Panc1 (cell line): ENCODE data around the gene NKD1. TPM values are rescaled to one million over a fixed set of nuclear protein-coding genes. Genes with fewer than 3 reads are reported as not detected.

Experiments
- ATAC-seq: fragments of 200-7000 bp; cut with Tn5 transposase; 2 replicates; pipeline ENCODE4 v1.9.1; 2020; ENCODE audit warnings: mild to moderate bottlenecking, moderate library complexity
- BruUV-seq: library from RNA; stranded (reverse); fragments of 400-500 nt; replicated peaks from 2 replicates; lab custom pipeline; 2021; lab: Mats Ljungman, UMichigan
- CTCF ChIA-PET: fragments of 300-600 bp; sonication (Branson Sonifier 250); formaldehyde crosslinking; loops from one replicate; lab custom pipeline; 2022; ENCODE audit warnings: antibody characterized with exemption; lab: Charles Lee
- POLR2A ChIA-PET: fragments of 300-600 bp; sonication (Branson Sonifier 250); formaldehyde crosslinking; loops from one replicate; lab custom pipeline; 2022; ENCODE audit warnings: antibody characterized with exemption; lab: Charles Lee
- DNase-seq: peaks from one replicate; pipeline ENCODE4 v3.0.0-alpha.2; 2010; ENCODE audit warnings: low read depth, low spot score
- H3K27ac ChIP-seq: 2 replicates; pipeline ENCODE4 v1.5.1; 2011; ENCODE audit warnings: mild to moderate bottlenecking, low read length, inconsistent platforms
- H3K27me3 ChIP-seq: fragments of 200-500 bp; sonication (Bioruptor generic); 2 replicates; pipeline ENCODE4 v1.6.0; 2014; ENCODE audit warnings: low read length, inconsistent platforms; ENCODE audit not compliant: control insufficient read depth, insufficient read depth
- H3K36me3 ChIP-seq: fragments of 200-500 bp; sonication (Bioruptor generic); 2 replicates; pipeline ENCODE4 v1.5.1; 2014; ENCODE audit warnings: inconsistent platforms, mild to moderate bottlenecking, low read length, moderate library complexity; ENCODE audit not compliant: control insufficient read depth, insufficient read depth
- H3K4me1 ChIP-seq: 2 replicates; pipeline ENCODE4 v1.5.1; 2011; ENCODE audit warnings: inconsistent platforms, mild to moderate bottlenecking, low read length, moderate library complexity; ENCODE audit not compliant: control insufficient read depth, insufficient read depth
- H3K4me3 ChIP-seq, 2 experiments: 2 replicates each; pipeline ENCODE4 v1.5.1; 2011 to 2012; ENCODE audit warnings: low read depth in 2 of 2, low read length in 2 of 2, mild to moderate bottlenecking in 2 of 2, inconsistent platforms in 1 of 2, moderate library complexity in 1 of 2
- H3K9me3 ChIP-seq: fragments of 200-500 bp; sonication (Bioruptor generic); 2 replicates; pipeline ENCODE4 v1.5.1; 2014; ENCODE audit warnings: low read depth, mild to moderate bottlenecking, inconsistent platforms, low read length, moderate library complexity; ENCODE audit not compliant: control insufficient read depth, insufficient read depth
- POLR2AphosphoS5 ChIP-seq: IDR thresholded peaks from 2 replicates; pipeline ENCODE4 v1.6.1; 2012; ENCODE audit warnings: mild to moderate bottlenecking, low read depth, low read length, moderate library complexity
- SIN3A ChIP-seq: IDR thresholded peaks from 2 replicates; pipeline ENCODE4 v1.6.1; 2012; ENCODE audit warnings: low read depth, mild to moderate bottlenecking, low read length, moderate library complexity, borderline replicate concordance; ENCODE audit not compliant: insufficient read depth
- TCF7L2 ChIP-seq: IDR thresholded peaks from 2 replicates; pipeline ENCODE4 v1.6.1; 2011; ENCODE audit warnings: mild to moderate bottlenecking, low read depth, low read length, inconsistent platforms
- in situ Hi-C: cut with HindIII; loops from 2 replicates; pipeline ENCODE4 v1.10.0; 2016; ENCODE audit warnings: low sequenced_read_pairs, low pct_unique_long_range_greater_than_20kb
- intact Hi-C: fragments of 100-400 bp; cut with micrococcal nuclease; formaldehyde crosslinking; loops from one replicate; pipeline ENCODE4 v1.10.0; 2022; ENCODE audit not compliant: unreplicated experiment
- total RNA-seq: library from RNA; stranded (reverse); gene quantifications from one replicate; pipeline ENCODE4 v1.2.1, GENCODE V29; 2021; ENCODE audit not compliant: unreplicated experiment
- TF ChIP-seq, protein P1 (sequence below), 2 experiments: IDR thresholded peaks; 2 replicates each; pipeline ENCODE4 v1.6.1; 2011 to 2012; ENCODE audit warnings: low read depth in 2 of 2, control low read depth in 1 of 2, low read length in 1 of 2, mild to moderate bottlenecking in 1 of 2, moderate library complexity in 1 of 2; ENCODE audit not compliant: insufficient read depth in 1 of 2
- TF ChIP-seq, protein P2 (sequence below): fragments of 450-650 bp; IDR thresholded peaks from 2 replicates; pipeline ENCODE4 v1.5.1; 2017; ENCODE audit warnings: mild to moderate bottlenecking

Gene NKD1
- total RNA-seq, 1 experiment from 2014 or later = 0.18 TPM

DNA sequence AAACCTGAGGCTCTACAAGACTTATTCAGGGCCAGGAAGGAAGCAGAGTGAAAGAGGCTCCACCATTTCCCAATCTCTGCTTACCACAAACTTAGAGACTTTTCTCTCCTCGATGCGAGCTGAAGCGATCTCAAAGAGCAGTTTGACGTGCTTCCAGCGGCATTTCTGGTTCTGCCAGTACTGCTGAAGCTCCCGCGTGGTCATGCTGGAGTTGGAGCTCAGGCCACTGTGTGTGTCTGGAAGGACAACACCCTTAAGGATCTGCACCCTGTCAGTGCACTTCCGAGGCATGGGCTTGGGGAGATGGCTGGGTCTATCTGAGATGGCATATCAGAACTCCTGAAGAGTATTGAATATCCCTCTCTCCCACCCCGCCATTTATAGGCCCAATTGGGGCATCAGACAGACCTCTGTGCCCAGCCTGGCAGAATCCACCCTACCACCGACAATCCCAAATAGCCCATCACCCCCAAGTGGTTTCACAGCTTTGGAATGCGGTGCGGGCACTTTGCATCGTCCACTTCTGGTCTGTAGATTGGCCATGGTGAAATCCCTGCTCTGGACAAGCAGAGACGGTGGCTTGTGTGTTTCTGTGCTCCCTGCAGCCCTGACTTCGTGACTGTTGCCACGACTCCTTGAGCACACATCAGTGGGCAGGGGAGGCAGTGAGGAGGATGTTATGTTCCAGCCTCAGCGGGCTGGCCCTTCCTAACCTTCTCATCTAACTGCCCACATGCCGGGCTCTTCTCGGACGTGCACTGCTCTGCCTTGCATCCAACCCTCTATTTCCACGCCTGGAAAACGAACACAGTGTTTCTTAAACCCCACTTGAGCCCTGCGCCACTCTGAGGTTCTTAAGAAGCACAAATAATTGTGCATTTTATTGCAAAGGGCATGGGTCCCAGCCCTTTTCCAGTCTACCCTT, 127.8 kb downstream of the NKD1 start:
- DNase-seq (no peak), ATAC-seq (no peak)
- Histone ChIP-seq H3K4me1 (no peaks in the 10 kb centered on the region), H3K4me3 (no peak overlapping the region), H3K36me3 (no peaks in the 10 kb centered on the region), H3K27me3 (no peaks in the 10 kb centered on the region), H3K27ac (no peak overlapping the region), H3K9me3 (no peaks in the 10 kb centered on the region)
- CTCF ChIA-PET = interaction anchor here (1.3 kb wide), 1 partner anchor 131 kb away, joined by 7 read pairs; no protein-coding TSS in a partner anchor
- POLR2A ChIA-PET = no interaction called here
- TF ChIP-seq, protein P1, sequence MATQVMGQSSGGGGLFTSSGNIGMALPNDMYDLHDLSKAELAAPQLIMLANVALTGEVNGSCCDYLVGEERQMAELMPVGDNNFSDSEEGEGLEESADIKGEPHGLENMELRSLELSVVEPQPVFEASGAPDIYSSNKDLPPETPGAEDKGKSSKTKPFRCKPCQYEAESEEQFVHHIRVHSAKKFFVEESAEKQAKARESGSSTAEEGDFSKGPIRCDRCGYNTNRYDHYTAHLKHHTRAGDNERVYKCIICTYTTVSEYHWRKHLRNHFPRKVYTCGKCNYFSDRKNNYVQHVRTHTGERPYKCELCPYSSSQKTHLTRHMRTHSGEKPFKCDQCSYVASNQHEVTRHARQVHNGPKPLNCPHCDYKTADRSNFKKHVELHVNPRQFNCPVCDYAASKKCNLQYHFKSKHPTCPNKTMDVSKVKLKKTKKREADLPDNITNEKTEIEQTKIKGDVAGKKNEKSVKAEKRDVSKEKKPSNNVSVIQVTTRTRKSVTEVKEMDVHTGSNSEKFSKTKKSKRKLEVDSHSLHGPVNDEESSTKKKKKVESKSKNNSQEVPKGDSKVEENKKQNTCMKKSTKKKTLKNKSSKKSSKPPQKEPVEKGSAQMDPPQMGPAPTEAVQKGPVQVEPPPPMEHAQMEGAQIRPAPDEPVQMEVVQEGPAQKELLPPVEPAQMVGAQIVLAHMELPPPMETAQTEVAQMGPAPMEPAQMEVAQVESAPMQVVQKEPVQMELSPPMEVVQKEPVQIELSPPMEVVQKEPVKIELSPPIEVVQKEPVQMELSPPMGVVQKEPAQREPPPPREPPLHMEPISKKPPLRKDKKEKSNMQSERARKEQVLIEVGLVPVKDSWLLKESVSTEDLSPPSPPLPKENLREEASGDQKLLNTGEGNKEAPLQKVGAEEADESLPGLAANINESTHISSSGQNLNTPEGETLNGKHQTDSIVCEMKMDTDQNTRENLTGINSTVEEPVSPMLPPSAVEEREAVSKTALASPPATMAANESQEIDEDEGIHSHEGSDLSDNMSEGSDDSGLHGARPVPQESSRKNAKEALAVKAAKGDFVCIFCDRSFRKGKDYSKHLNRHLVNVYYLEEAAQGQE (IDR thresholded peaks at IDR 0.05; ENCODE audit: insufficient read depth in 1 of 2, low read depth in 2 of 2, low read length in 1 of 2) = no peak
- TF ChIP-seq POLR2AphosphoS5 = no peak
- TF ChIP-seq, protein P2, sequence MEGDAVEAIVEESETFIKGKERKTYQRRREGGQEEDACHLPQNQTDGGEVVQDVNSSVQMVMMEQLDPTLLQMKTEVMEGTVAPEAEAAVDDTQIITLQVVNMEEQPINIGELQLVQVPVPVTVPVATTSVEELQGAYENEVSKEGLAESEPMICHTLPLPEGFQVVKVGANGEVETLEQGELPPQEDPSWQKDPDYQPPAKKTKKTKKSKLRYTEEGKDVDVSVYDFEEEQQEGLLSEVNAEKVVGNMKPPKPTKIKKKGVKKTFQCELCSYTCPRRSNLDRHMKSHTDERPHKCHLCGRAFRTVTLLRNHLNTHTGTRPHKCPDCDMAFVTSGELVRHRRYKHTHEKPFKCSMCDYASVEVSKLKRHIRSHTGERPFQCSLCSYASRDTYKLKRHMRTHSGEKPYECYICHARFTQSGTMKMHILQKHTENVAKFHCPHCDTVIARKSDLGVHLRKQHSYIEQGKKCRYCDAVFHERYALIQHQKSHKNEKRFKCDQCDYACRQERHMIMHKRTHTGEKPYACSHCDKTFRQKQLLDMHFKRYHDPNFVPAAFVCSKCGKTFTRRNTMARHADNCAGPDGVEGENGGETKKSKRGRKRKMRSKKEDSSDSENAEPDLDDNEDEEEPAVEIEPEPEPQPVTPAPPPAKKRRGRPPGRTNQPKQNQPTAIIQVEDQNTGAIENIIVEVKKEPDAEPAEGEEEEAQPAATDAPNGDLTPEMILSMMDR = no peak
- TF ChIP-seq TCF7L2 = no peak
- TF ChIP-seq SIN3A = no peak
- BruUV-seq = no TSS peak
- in situ Hi-C loops = no loop called here
- intact Hi-C loops = no loop called here

DNA sequence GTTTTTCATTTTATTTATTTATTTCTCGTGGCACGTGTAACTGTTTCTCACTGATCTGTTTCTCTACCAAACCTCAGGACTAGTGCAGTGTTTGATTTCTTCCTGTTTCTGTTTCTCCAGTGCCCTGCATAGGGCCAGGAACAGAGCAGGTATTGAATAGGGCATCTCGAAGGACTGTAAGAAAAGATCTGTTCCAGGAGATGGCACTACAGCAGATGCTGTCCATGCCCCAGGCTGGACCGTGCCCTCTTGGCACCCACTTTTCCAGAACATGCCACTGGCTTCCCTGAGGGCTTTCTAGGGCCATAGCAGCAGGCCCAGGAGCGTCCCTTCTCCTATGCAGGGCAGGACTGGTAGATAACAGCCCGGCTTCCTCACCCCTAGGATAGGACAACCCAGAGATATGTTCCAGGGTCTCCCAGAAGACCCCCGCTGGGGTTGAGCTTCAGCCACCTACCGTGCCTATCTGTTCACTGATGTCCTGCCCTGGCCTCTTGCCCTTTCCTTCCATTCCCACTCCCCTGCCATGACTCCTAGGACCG, 128.6 kb downstream of the NKD1 start:
- peak; percentile 51; the same call in 1 of the 2 replicates for ATAC-seq
- no peak for DNase-seq

More for the DNA sequence above, 128.6 kb downstream of the NKD1 start:
- Histone ChIP-seq H3K36me3 (no peaks in the 10 kb centered on the region), H3K27ac (no peak overlapping the region), H3K27me3 (no peaks in the 10 kb centered on the region), H3K9me3 (no peaks in the 10 kb centered on the region), H3K4me1 (no peaks in the 10 kb centered on the region), H3K4me3 (no peak overlapping the region)
- TF ChIP-seq SIN3A (no peak), TCF7L2 (no peak), POLR2AphosphoS5 (no peak)
- TF ChIP-seq, protein P1 (IDR thresholded peaks at IDR 0.05; ENCODE audit: insufficient read depth in 1 of 2, low read depth in 2 of 2, low read length in 1 of 2) = no peak
- TF ChIP-seq, protein P2 = no peak
- in situ Hi-C loops (no loop called here), intact Hi-C loops (no loop called here)
- ChIA-PET CTCF (no interaction called here), POLR2A (no interaction called here)
- BruUV-seq = no TSS peak
